ENCODE measurements around the gene GATA1.

Gene GATA1

DNA sequence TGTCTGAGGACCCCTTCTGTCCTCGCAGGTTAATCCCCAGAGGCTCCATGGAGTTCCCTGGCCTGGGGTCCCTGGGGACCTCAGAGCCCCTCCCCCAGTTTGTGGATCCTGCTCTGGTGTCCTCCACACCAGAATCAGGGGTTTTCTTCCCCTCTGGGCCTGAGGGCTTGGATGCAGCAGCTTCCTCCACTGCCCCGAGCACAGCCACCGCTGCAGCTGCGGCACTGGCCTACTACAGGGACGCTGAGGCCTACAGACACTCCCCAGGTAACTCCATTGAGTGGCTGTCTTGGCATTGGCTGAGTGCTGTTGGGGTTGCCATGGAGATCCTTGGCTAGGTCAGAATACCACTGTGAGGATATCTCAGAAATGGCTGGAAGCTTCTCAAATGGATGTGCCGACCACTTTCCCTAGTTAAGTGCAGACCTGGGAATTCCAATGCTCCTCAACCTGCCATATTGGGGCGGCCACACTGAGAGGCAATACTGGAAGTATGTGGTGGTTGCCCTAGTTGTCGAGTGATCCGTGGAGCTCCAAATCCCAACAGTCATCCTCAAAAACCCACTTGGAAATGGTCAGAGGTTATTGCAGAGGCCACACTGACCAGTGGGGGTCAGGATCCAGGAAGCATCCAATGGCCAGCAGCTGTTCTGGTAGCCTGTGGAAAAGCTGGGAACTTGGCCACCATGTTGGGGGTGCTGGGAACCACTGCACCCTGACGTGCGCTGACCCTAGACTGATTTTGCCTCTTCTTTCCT is 4.9 kb downstream of the GATA1 start:
- no peaks in the 10 kb centered on the region for H3K27me3 ChIP-seq (ENCODE audit: control insufficient read depth, insufficient read depth, low read length)
- H2AFZ ChIP-seq, result no peak overlapping the region
- H3K9me3 ChIP-seq (ENCODE audit: control insufficient read depth, low read length), result no peaks in the 10 kb centered on the region
- H3K4me2 ChIP-seq (ENCODE audit: low read length), result no peak overlapping the region
- H3K36me3 ChIP-seq (ENCODE audit: control insufficient read depth, insufficient read depth, low read length), result no peaks in the 10 kb centered on the region
- TF ChIP-seq, protein P1, sequence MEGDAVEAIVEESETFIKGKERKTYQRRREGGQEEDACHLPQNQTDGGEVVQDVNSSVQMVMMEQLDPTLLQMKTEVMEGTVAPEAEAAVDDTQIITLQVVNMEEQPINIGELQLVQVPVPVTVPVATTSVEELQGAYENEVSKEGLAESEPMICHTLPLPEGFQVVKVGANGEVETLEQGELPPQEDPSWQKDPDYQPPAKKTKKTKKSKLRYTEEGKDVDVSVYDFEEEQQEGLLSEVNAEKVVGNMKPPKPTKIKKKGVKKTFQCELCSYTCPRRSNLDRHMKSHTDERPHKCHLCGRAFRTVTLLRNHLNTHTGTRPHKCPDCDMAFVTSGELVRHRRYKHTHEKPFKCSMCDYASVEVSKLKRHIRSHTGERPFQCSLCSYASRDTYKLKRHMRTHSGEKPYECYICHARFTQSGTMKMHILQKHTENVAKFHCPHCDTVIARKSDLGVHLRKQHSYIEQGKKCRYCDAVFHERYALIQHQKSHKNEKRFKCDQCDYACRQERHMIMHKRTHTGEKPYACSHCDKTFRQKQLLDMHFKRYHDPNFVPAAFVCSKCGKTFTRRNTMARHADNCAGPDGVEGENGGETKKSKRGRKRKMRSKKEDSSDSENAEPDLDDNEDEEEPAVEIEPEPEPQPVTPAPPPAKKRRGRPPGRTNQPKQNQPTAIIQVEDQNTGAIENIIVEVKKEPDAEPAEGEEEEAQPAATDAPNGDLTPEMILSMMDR (IDR thresholded peaks at IDR 0.05), result no peak
- H3K27ac ChIP-seq, result no peak overlapping the region
- H3K4me3 ChIP-seq (ENCODE audit: low read depth, low read length), result no peak overlapping the region
- no peaks in the 10 kb centered on the region for H3K4me1 ChIP-seq
- no peaks in the 10 kb centered on the region for H3K79me2 ChIP-seq
- no peak overlapping the region for H3K9ac ChIP-seq

DNA sequence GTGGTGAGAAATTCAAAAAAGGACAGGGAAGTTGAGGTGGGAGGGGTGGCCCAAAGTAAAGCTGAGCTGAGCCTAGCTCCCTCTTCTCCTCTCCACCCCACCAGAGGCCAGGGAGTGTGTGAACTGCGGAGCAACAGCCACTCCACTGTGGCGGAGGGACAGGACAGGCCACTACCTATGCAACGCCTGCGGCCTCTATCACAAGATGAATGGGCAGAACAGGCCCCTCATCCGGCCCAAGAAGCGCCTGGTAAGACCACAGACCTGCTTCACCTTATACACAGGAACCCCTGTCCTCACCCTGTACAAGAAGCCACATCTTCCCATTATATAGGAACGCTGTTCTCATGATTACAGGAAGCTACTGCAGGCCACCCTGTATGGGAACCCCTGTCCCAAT is 5.8 kb downstream of the GATA1 start:
- TF ChIP-seq, protein P1 (IDR thresholded peaks at IDR 0.05), result no peak
- no peak overlapping the region for H3K4me2 ChIP-seq (ENCODE audit: low read length)
- no peak overlapping the region for H3K4me3 ChIP-seq (ENCODE audit: low read depth, low read length)
- no peaks in the 10 kb centered on the region for H3K36me3 ChIP-seq (ENCODE audit: control insufficient read depth, insufficient read depth, low read length)
- H3K27me3 ChIP-seq (ENCODE audit: control insufficient read depth, insufficient read depth, low read length), result no peaks in the 10 kb centered on the region
- H3K79me2 ChIP-seq, result no peaks in the 10 kb centered on the region
- no peak overlapping the region for H3K27ac ChIP-seq
- H3K9me3 ChIP-seq (ENCODE audit: control insufficient read depth, low read length), result no peaks in the 10 kb centered on the region
- no peak overlapping the region for H3K9ac ChIP-seq
- no peaks in the 10 kb centered on the region for H3K4me1 ChIP-seq
- H2AFZ ChIP-seq, result no peak overlapping the region

DNA sequence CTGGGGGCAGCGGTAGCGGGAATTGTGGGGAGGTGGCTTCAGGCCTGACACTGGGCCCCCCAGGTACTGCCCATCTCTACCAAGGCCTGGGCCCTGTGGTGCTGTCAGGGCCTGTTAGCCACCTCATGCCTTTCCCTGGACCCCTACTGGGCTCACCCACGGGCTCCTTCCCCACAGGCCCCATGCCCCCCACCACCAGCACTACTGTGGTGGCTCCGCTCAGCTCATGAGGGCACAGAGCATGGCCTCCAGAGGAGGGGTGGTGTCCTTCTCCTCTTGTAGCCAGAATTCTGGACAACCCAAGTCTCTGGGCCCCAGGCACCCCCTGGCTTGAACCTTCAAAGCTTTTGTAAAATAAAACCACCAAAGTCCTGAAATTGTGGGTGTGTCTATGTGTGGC is 7.5 kb downstream of the GATA1 start:
- Histone ChIP-seq H3K4me3 (ENCODE audit: low read depth, low read length) (no peak overlapping the region), H2AFZ (no peak overlapping the region), H3K9me3 (ENCODE audit: control insufficient read depth, low read length) (no peaks in the 10 kb centered on the region), H3K4me1 (no peaks in the 10 kb centered on the region), H3K27me3 (ENCODE audit: control insufficient read depth, insufficient read depth, low read length) (no peaks in the 10 kb centered on the region), H3K27ac (no peak overlapping the region), H3K36me3 (ENCODE audit: control insufficient read depth, insufficient read depth, low read length) (no peaks in the 10 kb centered on the region), H3K79me2 (no peaks in the 10 kb centered on the region), H3K9ac (no peak overlapping the region), H3K4me2 (ENCODE audit: low read length) (no peak overlapping the region)
- TF ChIP-seq, protein P1 (IDR thresholded peaks at IDR 0.05), result no peak

DNA sequence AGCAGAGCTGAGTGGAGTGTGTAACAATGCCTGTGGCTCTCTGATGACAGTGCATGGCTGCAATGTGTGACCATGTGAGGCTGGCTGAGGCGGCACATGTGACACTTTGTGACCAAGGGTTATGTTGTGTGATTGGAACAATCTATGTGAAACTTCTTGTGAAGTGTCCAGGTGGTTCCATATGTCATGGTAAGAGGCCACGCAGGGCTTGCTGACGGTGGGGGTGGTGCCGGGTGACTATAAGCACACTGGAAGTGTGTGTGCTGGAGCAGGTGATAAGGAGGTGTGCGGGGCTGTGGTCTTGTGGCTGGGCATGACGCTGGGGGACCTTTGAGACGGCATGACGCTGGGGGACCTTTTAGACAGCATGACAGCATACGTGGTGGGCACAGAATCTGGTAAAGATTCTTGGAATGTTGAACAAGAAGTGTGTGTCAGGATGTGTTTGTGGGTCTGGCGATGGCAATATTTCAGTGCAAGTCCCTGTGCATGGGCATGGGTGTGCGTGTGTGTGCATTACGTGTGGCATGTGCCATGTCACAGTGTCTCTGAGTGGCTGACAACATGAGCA is 8.0 kb downstream of the GATA1 start:
- no peaks in the 10 kb centered on the region for H3K4me1 ChIP-seq
- H3K79me2 ChIP-seq, result no peaks in the 10 kb centered on the region
- H3K4me3 ChIP-seq (ENCODE audit: low read depth, low read length), result no peak overlapping the region
- no peaks in the 10 kb centered on the region for H3K9me3 ChIP-seq (ENCODE audit: control insufficient read depth, low read length)
- H3K36me3 ChIP-seq (ENCODE audit: control insufficient read depth, insufficient read depth, low read length), result no peaks in the 10 kb centered on the region
- H3K4me2 ChIP-seq (ENCODE audit: low read length), result no peak overlapping the region
- H3K27ac ChIP-seq, result no peak overlapping the region
- TF ChIP-seq, protein P1 (IDR thresholded peaks at IDR 0.05), result no peak
- H2AFZ ChIP-seq, result no peak overlapping the region
- H3K9ac ChIP-seq, result no peak overlapping the region
- no peaks in the 10 kb centered on the region for H3K27me3 ChIP-seq (ENCODE audit: control insufficient read depth, insufficient read depth, low read length)
